Brain microvascular endothelial cell (primary cell): Measurements from ENCODE around the gene OPRM1.

ENCODE experiments used
- DNase-seq: peaks from one replicate; pipeline ENCODE4 v3.0.0-alpha.2; 2020
- H3K27ac ChIP-seq: fragments of 250-450 bp; sonication (Bioruptor Pico); 2 replicates; pipeline ENCODE4 v1.5.1; 2020; ENCODE audit warnings: mild to moderate bottlenecking, moderate library complexity
- H3K27me3 ChIP-seq: fragments of 250-450 bp; sonication (Bioruptor Pico); replicated peaks from 2 replicates; pipeline ENCODE4 v1.5.1; 2020; ENCODE audit warnings: mild to moderate bottlenecking
- H3K36me3 ChIP-seq: fragments of 250-450 bp; sonication (Bioruptor Pico); replicated peaks from 2 replicates; pipeline ENCODE4 v1.5.1; 2020; ENCODE audit warnings: mild to moderate bottlenecking
- H3K4me3 ChIP-seq: 2 replicates; pipeline ENCODE4 v1.5.1; 2011; ENCODE audit warnings: low read depth, mild to moderate bottlenecking, control low read depth, low read length, moderate library complexity
- in situ Hi-C: cut with HindIII; loops from 2 replicates; pipeline ENCODE4 v1.10.0; 2017; ENCODE audit warnings: low sequenced_read_pairs, low pct_ligation_motif_present
- TF ChIP-seq, protein P1 (sequence below): IDR thresholded peaks from 2 replicates; pipeline ENCODE4 v1.5.1; 2011; ENCODE audit warnings: low read depth, mild to moderate bottlenecking, moderate library complexity, low read length, control low read depth, inconsistent platforms; ENCODE audit errors: missing control alignments

OPRM1 gene

GRCh38 chr6:154202339-154202738 lies 163.3 kb downstream of the OPRM1 start:
- Histone ChIP-seq H3K36me3 (no peaks in the 10 kb centered on the region), H3K27ac (no peak overlapping the region), H3K27me3 (no peaks in the 10 kb centered on the region), H3K4me3 (no peak overlapping the region)
- in situ Hi-C loops: no loop called here
- TF ChIP-seq, protein P1, sequence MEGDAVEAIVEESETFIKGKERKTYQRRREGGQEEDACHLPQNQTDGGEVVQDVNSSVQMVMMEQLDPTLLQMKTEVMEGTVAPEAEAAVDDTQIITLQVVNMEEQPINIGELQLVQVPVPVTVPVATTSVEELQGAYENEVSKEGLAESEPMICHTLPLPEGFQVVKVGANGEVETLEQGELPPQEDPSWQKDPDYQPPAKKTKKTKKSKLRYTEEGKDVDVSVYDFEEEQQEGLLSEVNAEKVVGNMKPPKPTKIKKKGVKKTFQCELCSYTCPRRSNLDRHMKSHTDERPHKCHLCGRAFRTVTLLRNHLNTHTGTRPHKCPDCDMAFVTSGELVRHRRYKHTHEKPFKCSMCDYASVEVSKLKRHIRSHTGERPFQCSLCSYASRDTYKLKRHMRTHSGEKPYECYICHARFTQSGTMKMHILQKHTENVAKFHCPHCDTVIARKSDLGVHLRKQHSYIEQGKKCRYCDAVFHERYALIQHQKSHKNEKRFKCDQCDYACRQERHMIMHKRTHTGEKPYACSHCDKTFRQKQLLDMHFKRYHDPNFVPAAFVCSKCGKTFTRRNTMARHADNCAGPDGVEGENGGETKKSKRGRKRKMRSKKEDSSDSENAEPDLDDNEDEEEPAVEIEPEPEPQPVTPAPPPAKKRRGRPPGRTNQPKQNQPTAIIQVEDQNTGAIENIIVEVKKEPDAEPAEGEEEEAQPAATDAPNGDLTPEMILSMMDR: no peak
- DNase-seq: no peak

DNA sequence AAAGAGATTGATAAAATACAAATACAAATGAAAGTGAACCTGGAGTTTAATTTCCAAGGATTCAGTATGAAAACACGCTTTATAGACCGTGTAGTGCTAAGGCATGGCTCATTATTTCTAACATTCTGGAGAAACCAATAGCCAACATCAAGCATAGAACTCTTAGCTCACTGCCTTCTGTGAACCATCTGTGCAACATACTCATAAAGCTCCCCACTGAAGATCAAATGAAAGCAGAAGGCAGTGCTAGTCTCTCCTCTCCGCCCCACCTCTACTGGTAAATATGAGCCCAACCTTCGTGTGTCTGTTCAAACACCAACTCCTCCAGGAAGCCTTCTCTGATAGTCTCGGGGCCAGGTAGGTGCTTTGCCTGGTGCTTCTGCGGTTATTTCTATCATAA lies 163.9 kb downstream of the OPRM1 start:
- no peaks in the 10 kb centered on the region for H3K36me3 ChIP-seq
- no peak overlapping the region for H3K4me3 ChIP-seq
- H3K27me3 ChIP-seq: no peaks in the 10 kb centered on the region
- TF ChIP-seq, protein P1: no peak
- no peak for DNase-seq
- no peak overlapping the region for H3K27ac ChIP-seq
- in situ Hi-C loops: no loop called here

DNA sequence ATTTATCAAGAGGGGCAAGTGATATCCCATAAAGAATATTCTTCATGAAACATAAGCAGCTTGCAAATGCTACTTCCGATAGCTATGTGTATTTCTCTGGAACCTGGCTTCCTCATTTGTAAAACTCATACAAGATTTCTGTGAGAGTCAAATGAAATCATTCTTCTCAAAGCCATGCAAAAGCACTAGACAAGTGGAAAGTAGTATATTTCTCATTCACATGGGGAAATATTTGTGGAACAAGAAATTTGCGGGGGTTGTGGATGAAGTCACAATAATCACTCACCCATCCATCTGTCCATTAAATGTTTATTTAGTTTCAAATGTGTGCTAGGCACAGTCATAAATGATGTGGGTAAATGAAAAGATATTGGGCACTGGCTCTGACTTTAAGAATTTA lies 167.1 kb downstream of the OPRM1 start:
- H3K4me3 ChIP-seq: no peak overlapping the region
- TF ChIP-seq, protein P1: no peak
- no peak overlapping the region for H3K27ac ChIP-seq
- DNase-seq: no peak
- no peaks in the 10 kb centered on the region for H3K36me3 ChIP-seq
- H3K27me3 ChIP-seq: no peaks in the 10 kb centered on the region
- in situ Hi-C loops: no loop called here

DNA sequence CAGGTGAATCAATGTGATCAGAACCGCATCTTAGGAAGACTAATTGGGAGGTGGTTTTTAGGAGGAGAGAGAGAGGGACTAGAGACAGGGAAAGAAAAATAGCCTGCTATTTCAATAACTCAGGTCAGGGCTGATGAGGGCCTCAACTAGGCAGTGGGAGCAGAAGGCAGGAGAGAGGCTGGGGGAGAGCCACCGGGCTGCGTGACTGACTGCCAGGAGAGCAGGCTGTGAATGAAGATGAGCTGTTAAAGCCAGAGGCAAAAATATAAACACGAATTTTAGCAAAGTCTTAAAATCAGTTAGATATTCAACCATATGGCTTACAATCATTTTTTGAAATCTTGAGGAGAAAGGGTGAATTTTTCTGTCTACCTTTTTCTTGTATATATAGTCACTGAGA lies 168.0 kb downstream of the OPRM1 start:
- H3K27ac ChIP-seq: no peak overlapping the region
- DNase-seq: no peak
- no peak overlapping the region for H3K4me3 ChIP-seq
- TF ChIP-seq, protein P1: no peak
- H3K27me3 ChIP-seq: no peaks in the 10 kb centered on the region
- in situ Hi-C loops: no loop called here
- no peaks in the 10 kb centered on the region for H3K36me3 ChIP-seq

DNA sequence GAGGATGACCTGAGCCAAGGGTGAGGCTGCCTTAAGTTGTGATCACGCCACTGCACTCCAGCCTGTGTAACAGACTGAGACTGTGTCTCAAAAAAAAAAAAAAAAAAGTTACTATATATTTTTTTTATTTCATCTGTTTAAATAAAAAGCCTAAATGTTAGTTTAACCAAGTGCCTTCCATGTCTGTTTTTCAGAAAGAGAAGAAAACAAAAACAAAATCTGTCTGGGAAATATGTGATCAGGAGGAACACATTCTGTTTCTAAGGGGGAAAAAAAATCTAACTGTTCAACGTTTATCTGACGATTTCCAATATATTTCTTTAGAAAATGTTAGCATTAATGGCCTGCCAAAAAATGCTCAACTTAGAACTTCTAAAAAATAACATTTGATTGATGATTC lies 170.5 kb downstream of the OPRM1 start:
- no peak overlapping the region for H3K27ac ChIP-seq
- no peaks in the 10 kb centered on the region for H3K27me3 ChIP-seq
- H3K4me3 ChIP-seq: no peak overlapping the region
- DNase-seq: no peak
- TF ChIP-seq, protein P1: no peak
- H3K36me3 ChIP-seq: no peaks in the 10 kb centered on the region
- in situ Hi-C loops: no loop called here

- TF ChIP-seq, protein P1: no peak
- H3K36me3 ChIP-seq: no peaks in the 10 kb centered on the region
- no peaks in the 10 kb centered on the region for H3K27me3 ChIP-seq
- in situ Hi-C loops: no loop called here
- DNase-seq: no peak
- H3K27ac ChIP-seq: no peak overlapping the region
- no peak overlapping the region for H3K4me3 ChIP-seq
Measured at GRCh38 chr6:154210678-154211077, 171.6 kb downstream of the OPRM1 start.
